ENCODE results near the gene CHMP2A.

CHMP2A gene

GRCh38 chr19:58538257-58539168 is 16.4 kb downstream of the CHMP2A start:
- DNase-seq (ENCODE audit: low read depth in 2 of 2): no peak

GRCh38 chr19:58536852-58537798 is 17.8 kb downstream of the CHMP2A start:
- no peak for DNase-seq (ENCODE audit: low read depth in 2 of 2)

- no peak for DNase-seq (ENCODE audit: low read depth in 2 of 2)
Observed at GRCh38 chr19:58535857-58536256, 19.0 kb downstream of the CHMP2A start.

DNA sequence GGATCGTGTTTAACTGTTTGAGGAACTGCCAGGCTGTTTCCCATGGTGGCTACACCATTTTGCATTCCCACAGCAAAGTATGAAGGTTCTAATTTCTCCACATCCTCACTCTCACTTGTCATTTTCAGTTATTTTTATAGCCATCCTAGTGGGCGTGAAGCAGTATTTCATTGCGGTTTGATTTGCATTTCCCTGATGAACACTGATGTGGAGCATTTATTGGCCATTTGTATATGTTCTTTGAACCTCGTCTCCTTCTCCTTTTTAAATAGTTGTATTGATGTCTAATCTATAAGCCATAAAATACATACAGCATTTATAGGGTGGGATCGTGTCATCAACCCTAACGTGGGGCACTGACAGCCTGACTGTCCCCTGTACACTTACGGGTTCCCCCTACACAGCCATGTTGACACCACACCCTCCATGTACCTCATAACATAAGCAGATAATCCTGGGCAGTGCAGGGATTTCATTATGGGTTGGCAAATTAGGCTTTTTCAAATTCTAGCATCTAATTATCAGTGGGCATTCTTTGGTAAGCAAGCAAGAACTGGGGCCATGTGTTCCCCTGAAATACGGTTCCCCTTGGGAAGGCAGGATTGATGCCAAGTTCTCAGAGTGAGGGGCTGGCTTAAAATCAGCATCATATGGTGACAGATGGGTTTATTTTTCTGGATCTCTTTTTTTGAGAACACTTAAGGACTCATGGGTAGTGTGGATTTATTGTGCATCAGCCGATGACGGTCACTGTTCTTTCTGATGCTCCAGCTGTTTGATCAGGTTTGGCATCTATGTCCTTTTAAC is 23.7 kb downstream of the CHMP2A start:
- DNase-seq (ENCODE audit: low read depth in 2 of 2): no peak

- DNase-seq (ENCODE audit: low read depth in 2 of 2): no peak
Observed at GRCh38 chr19:58529405-58529804, 25.5 kb downstream of the CHMP2A start.

DNA sequence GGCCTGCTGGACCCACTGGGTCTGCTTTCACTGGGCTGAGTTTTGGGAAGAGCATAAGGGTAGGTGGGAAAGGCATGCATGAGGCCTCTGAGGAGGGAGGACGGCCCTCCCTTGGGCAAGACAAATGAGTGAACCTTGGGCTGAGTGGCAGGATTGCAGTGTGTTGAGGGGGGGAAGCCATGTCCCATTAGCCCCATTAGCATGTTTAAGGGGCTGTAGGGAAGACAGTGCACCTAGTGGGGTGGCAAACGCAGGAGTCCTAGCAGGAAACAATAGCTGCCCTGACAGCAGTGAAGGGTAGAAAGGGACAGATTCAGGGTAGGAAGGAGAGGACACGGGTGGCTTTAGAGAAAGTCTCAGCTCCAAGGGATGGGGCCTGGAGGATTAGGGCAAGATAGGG is 32.2 kb downstream of the CHMP2A start:
- no peak for DNase-seq (ENCODE audit: low read depth in 2 of 2)

- no peak for DNase-seq (ENCODE audit: low read depth in 2 of 2)
Observed at GRCh38 chr19:58521651-58522050, 33.3 kb downstream of the CHMP2A start.

- DNase-seq (ENCODE audit: low read depth in 2 of 2): no peak
Observed at GRCh38 chr19:58520257-58520599, 34.7 kb downstream of the CHMP2A start.

DNA sequence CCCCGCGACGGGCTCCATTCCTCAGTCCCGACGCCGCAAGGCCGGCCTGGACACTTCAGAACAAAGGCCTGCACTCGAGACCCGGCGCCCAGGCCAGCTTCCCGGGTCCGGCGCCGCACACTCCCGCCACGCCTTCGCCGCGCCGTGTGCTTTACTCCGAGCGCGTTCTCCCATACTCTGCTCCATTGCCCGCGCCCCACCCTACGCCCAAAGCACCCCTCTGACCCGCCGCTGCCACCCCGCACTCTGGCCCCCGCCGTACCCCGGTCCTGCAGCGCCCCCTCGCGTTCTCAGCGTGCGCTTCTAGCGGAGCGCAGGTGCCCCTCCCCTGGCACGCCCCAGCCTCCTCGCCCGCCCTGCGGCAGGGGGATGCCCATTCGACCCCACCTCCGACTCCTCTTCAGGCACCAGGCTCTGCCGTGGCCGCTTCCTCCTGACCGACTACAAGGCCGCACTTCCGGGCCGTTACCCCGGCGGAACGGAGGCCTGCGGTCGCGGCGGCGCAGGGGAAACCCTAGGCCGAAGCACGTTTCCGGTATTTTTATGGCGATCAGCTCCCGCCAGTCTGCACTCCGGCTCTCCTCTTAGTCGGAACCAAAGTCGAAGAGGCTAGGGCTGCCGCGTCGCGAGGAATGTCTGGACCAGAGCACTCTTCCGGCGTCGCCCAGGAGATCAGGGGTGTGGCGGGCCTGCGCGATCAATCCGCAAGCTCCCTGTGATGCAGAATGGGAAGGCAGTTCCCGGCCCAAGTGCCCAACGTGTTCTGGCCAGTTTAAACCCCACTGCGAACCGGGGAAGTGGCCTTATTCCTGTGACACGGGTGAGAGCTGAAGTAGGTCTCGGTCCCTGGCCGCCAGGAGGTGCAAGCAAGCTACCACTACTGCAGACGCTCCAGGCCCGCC is 35.3 kb downstream of the CHMP2A start, which contains the start of gene ZBTB45:
Gene ZBTB45 (minus strand): TSS at position 456 of the 902 bp plus-strand sequence. CDS start 2,137 bp downstream, outside the sequence.
- peak; percentile 84 to 88 for DNase-seq (ENCODE audit: low read depth in 2 of 2)

DNA sequence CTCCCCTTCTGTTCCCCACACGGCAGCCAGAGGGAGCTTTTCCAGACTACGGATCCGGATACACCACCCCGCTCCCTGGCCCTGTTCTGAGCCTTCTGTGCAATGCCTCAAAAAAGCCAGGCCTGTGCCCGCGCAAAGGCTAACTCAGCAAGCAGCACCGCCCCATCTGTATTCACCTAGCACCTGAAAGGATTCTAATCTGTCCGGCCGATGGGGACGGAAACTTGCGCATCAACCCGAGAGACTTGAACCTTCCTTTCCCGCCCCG is 35.9 kb downstream of the CHMP2A start:
- peak in 1 of 2 donors; percentile 43 for DNase-seq (ENCODE audit: low read depth in 2 of 2)

DNA sequence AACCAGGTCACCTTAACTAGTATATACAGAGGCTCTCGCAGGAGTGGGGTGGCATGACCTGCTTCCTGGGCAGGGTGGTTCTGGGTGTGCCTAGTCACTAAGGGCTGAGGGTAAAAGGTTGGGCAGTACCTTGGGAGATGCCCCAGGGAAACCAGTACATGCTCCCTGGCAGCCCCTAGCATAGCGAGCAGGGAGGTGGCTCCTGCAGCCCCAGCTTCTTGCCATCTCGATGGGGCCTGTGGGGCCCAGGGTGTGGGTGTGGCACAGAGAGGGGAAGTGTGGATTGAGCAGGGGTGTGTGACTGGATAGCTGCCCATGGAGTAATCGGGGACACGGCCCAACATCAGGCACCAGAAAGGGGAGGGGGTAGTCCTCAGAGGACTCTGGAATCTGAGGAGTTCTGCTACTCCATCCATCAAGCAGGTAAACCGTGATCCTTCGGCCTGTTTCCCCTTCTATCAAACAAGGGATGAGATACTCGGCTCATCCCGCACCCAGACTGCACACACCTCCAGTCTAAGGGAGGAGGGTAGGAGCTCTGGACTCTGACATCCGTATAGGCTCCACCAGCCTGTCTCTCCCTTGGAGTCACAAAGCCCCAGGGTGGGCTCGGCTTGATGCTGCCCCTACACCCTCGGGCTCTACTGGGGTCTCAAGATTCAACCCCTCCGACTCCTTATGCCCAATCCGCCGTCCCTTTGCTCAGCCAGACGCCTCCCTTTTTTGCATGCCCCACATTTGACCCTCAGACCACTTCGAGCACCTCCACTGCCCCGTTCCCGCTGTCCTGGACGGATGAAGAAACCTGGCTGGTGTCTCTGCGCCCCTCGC is 36.4 kb downstream of the CHMP2A start:
- DNase-seq (ENCODE audit: low read depth in 2 of 2): no peak

DNA sequence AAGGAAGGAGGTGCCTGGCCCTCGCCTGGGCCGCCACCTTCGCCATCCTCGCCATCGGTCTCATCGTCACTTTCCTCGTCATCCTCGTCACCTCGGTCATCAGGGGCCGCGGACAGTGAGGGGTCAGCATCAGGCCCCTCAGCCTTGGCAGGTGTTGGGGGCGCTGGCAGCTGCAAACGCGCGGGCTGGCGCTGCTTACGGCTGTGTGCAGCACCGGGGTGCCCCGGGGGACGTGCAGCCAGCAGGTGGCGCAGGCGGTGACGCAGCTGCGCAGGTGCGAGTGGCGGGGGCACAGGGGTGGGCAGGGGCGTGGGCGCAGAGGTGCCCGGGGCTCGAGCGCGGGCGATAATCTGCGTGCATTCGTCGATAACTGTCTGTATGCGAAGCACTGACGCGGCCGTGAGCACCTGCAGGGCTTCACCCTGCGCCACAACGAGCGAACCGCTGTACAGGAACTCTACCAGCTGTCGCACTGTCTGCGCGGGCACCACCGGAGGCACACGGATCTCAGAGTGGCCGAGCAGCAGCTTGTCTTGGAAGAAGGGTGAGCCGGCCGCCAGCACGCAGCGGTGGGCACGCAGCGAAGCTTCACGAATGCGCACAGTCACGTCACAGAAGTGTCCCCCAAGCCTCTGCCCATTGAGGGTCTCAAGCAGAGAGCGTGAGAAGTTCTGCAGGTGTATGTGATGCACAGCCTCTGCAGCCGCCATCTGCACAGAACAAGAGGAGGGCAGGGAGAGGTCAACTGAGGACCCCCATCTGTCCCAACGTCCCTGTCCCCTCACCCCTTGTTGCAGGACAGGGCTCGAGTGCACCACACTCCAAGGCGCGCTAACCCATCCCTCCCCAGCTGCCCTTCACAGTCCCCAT is 37.7 kb downstream of the CHMP2A start:
- DNase-seq (ENCODE audit: low read depth in 2 of 2): no peak

GRCh38 chr19:58516246-58516836 is 38.6 kb downstream of the CHMP2A start:
- DNase-seq (ENCODE audit: low read depth in 2 of 2): no peak

GRCh38 chr19:58515259-58515658 is 39.6 kb downstream of the CHMP2A start:
- DNase-seq (ENCODE audit: low read depth in 2 of 2): no peak

DNA sequence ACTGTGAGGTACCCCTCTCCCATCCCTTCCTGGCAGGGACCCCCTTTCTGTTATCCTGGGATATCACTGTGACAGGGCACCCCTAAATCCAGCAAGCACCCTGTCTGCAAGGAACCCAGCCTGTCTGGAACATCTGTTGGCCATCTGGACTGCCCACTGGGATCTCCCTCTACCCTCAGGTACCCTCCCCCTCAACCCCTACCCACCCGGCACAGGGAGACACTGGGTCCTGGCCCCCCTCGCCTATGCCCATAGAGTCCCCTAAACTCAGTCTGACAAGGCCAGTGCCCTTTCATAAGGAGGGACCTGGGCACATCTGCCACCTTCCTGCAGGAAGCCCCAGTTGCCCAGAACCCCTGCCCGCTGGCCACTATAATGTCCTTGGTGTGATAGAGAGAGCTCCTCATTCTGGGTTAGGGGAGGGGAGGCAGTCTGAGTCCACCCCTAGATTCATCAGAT is 40.3 kb downstream of the CHMP2A start:
- DNase-seq (ENCODE audit: low read depth in 2 of 2): no peak

- peak; percentile 94 to 95 for DNase-seq (ENCODE audit: low read depth in 2 of 2)
Observed at GRCh38 chr19:58513694-58514563, 41.0 kb downstream of the CHMP2A start.

- DNase-seq (ENCODE audit: low read depth in 2 of 2): no peak
Observed at GRCh38 chr19:58513213-58513693, 41.7 kb downstream of the CHMP2A start.

Data from activated CD4-positive, alpha-beta T cell treated with anti-CD3 and anti-CD28 coated beads for 24 hours (primary cell).